ENCODE results near the gene PPIF. TPM values are rescaled to one million over a fixed set of nuclear protein-coding genes. Genes with fewer than 3 reads are reported as not detected.

PPIF gene
- total and polyA plus RNA-seq, 2 of the 13 experiments (the other 11 are each of a cell fraction or from before 2014, with no cell fraction given): 147 to 157 TPM

DNA sequence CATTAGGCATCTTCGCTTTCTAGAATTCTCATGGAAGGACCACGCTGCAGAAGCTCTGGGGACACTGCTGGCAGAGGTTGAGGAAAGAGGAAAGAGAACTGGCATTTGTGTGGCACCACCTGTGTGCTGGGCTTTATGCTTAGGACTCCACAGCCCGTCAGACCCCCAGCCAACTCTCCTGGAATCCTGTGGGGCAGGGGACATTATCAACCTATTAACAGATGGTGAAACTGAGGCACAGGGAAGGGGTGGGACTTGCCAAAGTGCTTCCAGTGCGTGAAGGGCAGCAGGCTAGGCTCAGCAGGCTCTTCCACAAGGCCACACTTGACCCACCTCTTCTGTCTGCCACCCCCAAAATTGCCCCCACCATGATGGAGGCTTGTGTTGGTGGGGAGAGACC, 51.4 kb downstream of the PPIF start:
- BruUV-seq (replicated peaks): no TSS peak
- no peak overlapping the region for H3K9ac ChIP-seq (ENCODE audit: insufficient read depth, low read depth, low read length)
- no peak for FAIRE-seq
- H3K36me3 ChIP-seq (replicated peaks in 1 of 2; ENCODE audit: control insufficient read depth in 1 of 2, insufficient read depth in 2 of 2, low read length in 2 of 2): peaks cover 0 to 1% of the 10 kb centered on the region in 2 experiments; a peak in 2 of 5 replicates
- H3K9me3 ChIP-seq (ENCODE audit: low read length): no peaks in the 10 kb centered on the region
- in situ Hi-C loops (cut with HindIII; ENCODE audit: extremely low pct_ligation_motif_present, low pct_unique_long_range_greater_than_20kb) (no loop called here), intact Hi-C loops (cut with micrococcal nuclease; ENCODE audit: unreplicated experiment) (no loop called here)
- no peaks in the 10 kb centered on the region for H3K27me3 ChIP-seq (ENCODE audit: control insufficient read depth in 1 of 2, insufficient read depth in 2 of 2, low read length in 2 of 2)
- peaks cover 60% of the 10 kb centered on the region for H3K4me1 ChIP-seq (ENCODE audit: insufficient read depth, low read length)
- ATAC-seq: no peak
- no peak overlapping the region for H2AFZ ChIP-seq (ENCODE audit: low read length)
- TF ChIP-seq GZF1 (CRISPR knock-in tag; IDR thresholded peaks at IDR 0.05) (no peak), RFX3 (CRISPR knock-in tag; IDR thresholded peaks at IDR 0.05) (no peak), SIX4 (CRISPR knock-in tag; IDR thresholded peaks at IDR 0.05) (no peak), ZC3H4 (CRISPR knock-in tag; IDR thresholded peaks at IDR 0.05; ENCODE audit: borderline replicate concordance) (no peak), NCOA5 (CRISPR knock-in tag; IDR thresholded peaks at IDR 0.05) (no peak)
- POLR2A ChIA-PET: no interaction called here
- H3K27ac ChIP-seq (ENCODE audit: extremely low read length, insufficient read depth, low read length): no peak overlapping the region
- no peaks in the 10 kb centered on the region for H3K79me2 ChIP-seq (ENCODE audit: insufficient read depth, low read length)
- H3K4me2 ChIP-seq (ENCODE audit: low read depth, low read length): no peak overlapping the region
- 91% methylated on average over 4 of the region's 4 CpGs for whole genome bisulfite sequencing (ENCODE audit: low lambda C conversion rate)
- CTCF ChIA-PET (ENCODE audit: low intra/inter-chr PET ratio, low total read pairs): no interaction called here
- no peaks in the 10 kb centered on the region for H4K20me1 ChIP-seq (ENCODE audit: insufficient read depth, low read length)
- no peak for DNase-seq (ENCODE audit: low spot score)
- H3K4me3 ChIP-seq (replicated peaks in 1 of 3; ENCODE audit: insufficient read depth in 1 of 3, low read depth in 2 of 3, low read length in 3 of 3): no peak overlapping the region

DNA sequence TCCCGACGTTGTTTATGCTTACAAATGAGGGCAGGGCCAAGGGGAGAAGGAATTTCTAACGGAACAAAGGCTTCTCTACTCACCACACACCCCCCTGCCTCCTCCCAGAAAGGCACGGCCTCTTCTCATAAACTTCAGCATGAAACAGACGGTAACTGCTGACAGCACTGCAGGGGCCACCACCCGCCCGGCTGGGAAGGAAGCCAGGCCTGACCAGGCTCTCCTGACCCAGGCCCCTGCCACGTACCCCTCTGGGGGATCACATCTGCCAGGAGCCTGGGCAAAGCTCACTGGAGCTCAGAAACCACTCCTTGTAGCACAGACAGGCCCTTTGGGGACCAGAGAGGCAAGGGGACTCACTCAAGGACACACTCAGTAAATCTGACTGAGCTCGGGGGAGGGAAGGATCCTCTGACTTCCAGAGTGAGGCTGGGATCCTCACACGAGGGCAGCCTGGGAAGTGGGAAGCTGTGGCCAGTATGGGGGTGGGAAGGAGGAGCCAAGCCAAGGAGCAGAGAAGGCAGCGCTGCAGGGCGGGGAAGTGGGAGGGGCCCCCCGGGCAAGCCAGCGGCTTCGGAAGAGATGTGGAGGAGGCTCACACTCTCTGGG, 52.1 kb downstream of the PPIF start:
- Histone ChIP-seq H3K9ac (ENCODE audit: insufficient read depth, low read depth, low read length) (no peak overlapping the region), H3K27me3 (ENCODE audit: control insufficient read depth in 1 of 2, insufficient read depth in 2 of 2, low read length in 2 of 2) (no peaks in the 10 kb centered on the region), H3K79me2 (ENCODE audit: insufficient read depth, low read length) (no peaks in the 10 kb centered on the region), H4K20me1 (ENCODE audit: insufficient read depth, low read length) (no peaks in the 10 kb centered on the region), H3K4me3 (replicated peaks in 1 of 3; ENCODE audit: insufficient read depth in 1 of 3, low read depth in 2 of 3, low read length in 3 of 3) (no peak overlapping the region), H3K36me3 (replicated peaks in 1 of 2; ENCODE audit: control insufficient read depth in 1 of 2, insufficient read depth in 2 of 2, low read length in 2 of 2) (peaks cover 0 to 1% of the 10 kb centered on the region in 2 experiments; a peak in 2 of 5 replicates), H3K4me1 (ENCODE audit: insufficient read depth, low read length) (peaks cover 61% of the 10 kb centered on the region), H3K4me2 (ENCODE audit: low read depth, low read length) (no peak overlapping the region), H3K9me3 (ENCODE audit: low read length) (no peaks in the 10 kb centered on the region), H3K27ac (ENCODE audit: extremely low read length, insufficient read depth, low read length) (no peak overlapping the region), H2AFZ (ENCODE audit: low read length) (no peak overlapping the region)
- BruUV-seq (replicated peaks): no TSS peak
- in situ Hi-C loops (cut with HindIII; ENCODE audit: extremely low pct_ligation_motif_present, low pct_unique_long_range_greater_than_20kb): no loop called here
- no peak for TF ChIP-seq CREB1 (IDR thresholded peaks at IDR 0.05)
- no peak for TF ChIP-seq CREB1 (CRISPR knock-in tag; IDR thresholded peaks at IDR 0.05)
- TF ChIP-seq KLF6 (CRISPR knock-in tag; IDR thresholded peaks at IDR 0.05): no peak
- no peak for TF ChIP-seq DMAP1 (CRISPR knock-in tag; IDR thresholded peaks at IDR 0.05)
- no peak for TF ChIP-seq SP2 (CRISPR knock-in tag; IDR thresholded peaks at IDR 0.05)
- TF ChIP-seq RBAK (CRISPR knock-in tag; IDR thresholded peaks at IDR 0.05): no peak
- FAIRE-seq (no peak), DNase-seq (ENCODE audit: low spot score) (no peak), ATAC-seq (no peak)
- WGBS (ENCODE audit: low lambda C conversion rate): 83% methylated on average over 12 of the region's 15 CpGs
- intact Hi-C loops (cut with micrococcal nuclease; ENCODE audit: unreplicated experiment): no loop called here
- CTCF ChIA-PET (ENCODE audit: low intra/inter-chr PET ratio, low total read pairs): interaction anchor here (1.3 to 2.9 kb wide), 2 partner anchors 86 to 88 kb away, joined by 3 to 23 read pairs; no protein-coding TSS in a partner anchor
- POLR2A ChIA-PET: interaction anchor here (1.1 kb wide), 1 partner anchor 19 kb away, joined by 3 read pairs; no protein-coding TSS in a partner anchor

Measured in HepG2 (cell line).